Stimulated activated CD8-positive, alpha-beta memory T cell treated with anti-CD3 and anti-CD28 coated beads, Interleukin-2, amount 100 ng/mL, for 48 hours (primary cell): ENCODE measurements around the gene ZFPM1.
"Not testable (repeated sequence)": the region's sequence is repeated elsewhere in the genome, so short reads cannot be mapped to it uniquely, and the experiment has no call there.

Experiments
- DNase-seq, 2 donors: peaks; one replicate each; pipeline ENCODE4 v3.0.0-alpha.2; 2020; ENCODE audit warnings: low read depth in 2 of 2

The ZFPM1 gene

GRCh38 chr16:88464447-88465318, 11.6 kb downstream of the ZFPM1 start:
- DNase-seq: no peak

GRCh38 chr16:88465387-88465983, 12.4 kb downstream of the ZFPM1 start:
- no peak for DNase-seq

GRCh38 chr16:88466175-88466862, 13.2 kb downstream of the ZFPM1 start:
- no peak for DNase-seq

- no peak for DNase-seq
These were observed 13.9 kb downstream of the ZFPM1 start for GRCh38 chr16:88466949-88467348.

GRCh38 chr16:88467541-88467944, 14.5 kb downstream of the ZFPM1 start:
- no peak for DNase-seq

- DNase-seq: no peak
These were observed 15.4 kb downstream of the ZFPM1 start for GRCh38 chr16:88468275-88469129.

- DNase-seq: no peak
These were observed 16.7 kb downstream of the ZFPM1 start for GRCh38 chr16:88469615-88470395.

- DNase-seq: not testable (repeated sequence)
These were observed 17.3 kb downstream of the ZFPM1 start for GRCh38 chr16:88470396-88470680.

GRCh38 chr16:88470696-88471095, 17.6 kb downstream of the ZFPM1 start:
- DNase-seq: not testable (repeated sequence)

- DNase-seq: no peak
These were observed 18.0 kb downstream of the ZFPM1 start for GRCh38 chr16:88471115-88471514.

GRCh38 chr16:88471575-88471974, 18.5 kb downstream of the ZFPM1 start:
- no peak for DNase-seq

- no peak for DNase-seq
These were observed 19.0 kb downstream of the ZFPM1 start for GRCh38 chr16:88472069-88472468.

GRCh38 chr16:88472637-88473205, 19.6 kb downstream of the ZFPM1 start:
- DNase-seq: no peak

GRCh38 chr16:88473666-88474534, 20.8 kb downstream of the ZFPM1 start:
- DNase-seq: no peak

- no peak for DNase-seq
These were observed 22.0 kb downstream of the ZFPM1 start for GRCh38 chr16:88475037-88475436.

- DNase-seq: no peak
These were observed 23.1 kb downstream of the ZFPM1 start for GRCh38 chr16:88476203-88476602.

- DNase-seq: no peak
These were observed 23.8 kb downstream of the ZFPM1 start for GRCh38 chr16:88476817-88477397.

GRCh38 chr16:88477631-88478519, 24.8 kb downstream of the ZFPM1 start:
- peak in 1 of 2 donors; percentile 17 for DNase-seq
